ENCODE measurements around the gene KCTD17.

Gene KCTD17

GRCh38 chr22:37014835-37015586 is 36.5 kb upstream of the KCTD17 start:
- Histone ChIP-seq H3K9ac (ENCODE audit: low read length) (no peak overlapping the region), H3K4me2 (ENCODE audit: low read length) (no peak overlapping the region)

DNA sequence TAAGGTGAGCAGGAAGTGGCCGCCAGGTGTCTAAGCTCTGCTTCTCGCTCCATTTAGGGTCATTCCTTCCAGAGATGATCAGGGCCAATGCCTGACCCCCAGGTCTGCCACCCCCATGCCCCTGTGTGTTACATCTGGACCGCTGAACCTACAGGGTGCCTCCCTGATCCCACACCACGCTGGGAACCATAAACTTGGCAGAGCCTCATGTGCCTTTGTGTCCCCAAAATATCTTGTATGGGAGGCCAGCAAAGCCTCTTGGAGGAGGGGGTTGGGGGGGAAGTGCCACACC is 36.0 kb upstream of the KCTD17 start:
- no peaks in the 10 kb centered on the region for H3K4me1 ChIP-seq (ENCODE audit: insufficient read depth, low read length, severe bottlenecking)
- H3K27me3 ChIP-seq (ENCODE audit: insufficient read depth, low read length) = no peaks in the 10 kb centered on the region
- no peak overlapping the region for H3K27ac ChIP-seq (ENCODE audit: low read depth, low read length, poor library complexity, severe bottlenecking)
- TF ChIP-seq EZH2 (IDR thresholded peaks at IDR 0.05; ENCODE audit: borderline replicate concordance, low read length) (no peak), CTCF (IDR thresholded peaks at IDR 0.05; ENCODE audit: low read length) (no peak)
- H3K4me3 ChIP-seq (ENCODE audit: low read depth, low read length, poor library complexity, severe bottlenecking) = no peak overlapping the region
- no peaks in the 10 kb centered on the region for H3K9me2 ChIP-seq (ENCODE audit: low read depth, low read length)
- no peaks in the 10 kb centered on the region for H4K20me1 ChIP-seq (ENCODE audit: insufficient read depth, low read length)
- H3K9me3 ChIP-seq (ENCODE audit: low read length) = no peaks in the 10 kb centered on the region
- H3K79me2 ChIP-seq (ENCODE audit: insufficient read depth, low read length) = no peaks in the 10 kb centered on the region
- no peak overlapping the region for H3K9ac ChIP-seq (ENCODE audit: low read length)
- no peak overlapping the region for H3K4me2 ChIP-seq (ENCODE audit: low read length)
- H3F3A ChIP-seq (ENCODE audit: insufficient read depth, low read length) = no peaks in the 10 kb centered on the region
- H2AFZ ChIP-seq (ENCODE audit: low read length) = no peak overlapping the region
- no peaks in the 10 kb centered on the region for H3K36me3 ChIP-seq (ENCODE audit: insufficient read depth, low read length)

More at GRCh38 chr22:37014835-37015586, 36.5 kb upstream of the KCTD17 start:
- Histone ChIP-seq H3K27ac (ENCODE audit: low read depth, low read length, poor library complexity, severe bottlenecking) (no peak overlapping the region), H3K4me1 (ENCODE audit: insufficient read depth, low read length, severe bottlenecking) (no peaks in the 10 kb centered on the region), H2AFZ (ENCODE audit: low read length) (no peak overlapping the region), H3K9me2 (ENCODE audit: low read depth, low read length) (no peaks in the 10 kb centered on the region), H4K20me1 (ENCODE audit: insufficient read depth, low read length) (no peaks in the 10 kb centered on the region), H3K36me3 (ENCODE audit: insufficient read depth, low read length) (no peaks in the 10 kb centered on the region), H3K9me3 (ENCODE audit: low read length) (no peaks in the 10 kb centered on the region), H3K79me2 (ENCODE audit: insufficient read depth, low read length) (no peaks in the 10 kb centered on the region), H3K4me3 (ENCODE audit: low read depth, low read length, poor library complexity, severe bottlenecking) (no peak overlapping the region), H3F3A (ENCODE audit: insufficient read depth, low read length) (no peaks in the 10 kb centered on the region), H3K27me3 (ENCODE audit: insufficient read depth, low read length) (no peaks in the 10 kb centered on the region)
- TF ChIP-seq EZH2 (IDR thresholded peaks at IDR 0.05; ENCODE audit: borderline replicate concordance, low read length) = no peak
- no peak for TF ChIP-seq CTCF (IDR thresholded peaks at IDR 0.05; ENCODE audit: low read length)

DNA sequence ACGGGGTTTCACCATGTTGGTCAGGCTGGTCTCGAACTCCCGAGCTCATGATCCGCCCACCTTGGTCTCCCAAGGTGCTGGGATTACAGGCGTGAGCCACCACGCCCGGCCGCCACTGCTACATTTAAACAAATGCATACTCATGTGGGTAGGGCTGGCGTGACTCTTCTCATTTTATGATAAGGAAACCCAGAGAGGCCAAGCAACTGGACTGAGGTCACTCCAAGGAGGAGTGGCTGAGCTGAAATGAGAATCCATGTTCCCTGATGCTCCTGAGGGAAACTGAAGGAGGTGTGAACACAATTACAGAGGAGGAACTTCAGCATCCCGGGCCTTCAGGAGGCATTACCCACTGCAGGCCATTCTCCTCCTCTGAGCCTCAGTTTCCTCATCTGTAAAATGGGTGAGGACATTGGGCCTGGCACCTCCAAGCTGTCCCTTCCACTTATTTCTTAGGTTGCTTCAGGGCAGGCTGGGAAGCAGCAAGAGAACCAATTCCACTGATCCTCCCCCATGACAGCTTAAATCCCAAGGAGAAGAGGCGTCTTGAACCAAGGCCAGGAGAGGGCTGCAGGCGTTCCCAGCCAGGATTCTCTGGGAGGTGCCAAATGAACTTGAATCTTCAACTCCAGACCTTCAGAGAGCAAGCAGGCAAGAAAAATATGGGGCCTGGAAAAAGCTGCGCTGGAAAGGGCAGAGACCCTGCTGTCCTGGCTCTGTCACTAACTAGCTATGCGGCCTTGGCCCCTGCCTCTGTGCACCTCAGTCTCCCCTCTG is 35.2 kb upstream of the KCTD17 start:
- Histone ChIP-seq H3K4me2 (ENCODE audit: low read length) (no peak overlapping the region), H4K20me1 (ENCODE audit: insufficient read depth, low read length) (no peaks in the 10 kb centered on the region), H3F3A (ENCODE audit: insufficient read depth, low read length) (no peaks in the 10 kb centered on the region), H3K27me3 (ENCODE audit: insufficient read depth, low read length) (no peaks in the 10 kb centered on the region), H3K9ac (ENCODE audit: low read length) (no peak overlapping the region), H3K79me2 (ENCODE audit: insufficient read depth, low read length) (no peaks in the 10 kb centered on the region), H3K9me3 (ENCODE audit: low read length) (no peaks in the 10 kb centered on the region), H3K27ac (ENCODE audit: low read depth, low read length, poor library complexity, severe bottlenecking) (no peak overlapping the region), H3K4me3 (ENCODE audit: low read depth, low read length, poor library complexity, severe bottlenecking) (no peak overlapping the region), H3K9me2 (ENCODE audit: low read depth, low read length) (no peaks in the 10 kb centered on the region), H3K36me3 (ENCODE audit: insufficient read depth, low read length) (no peaks in the 10 kb centered on the region), H3K4me1 (ENCODE audit: insufficient read depth, low read length, severe bottlenecking) (no peaks in the 10 kb centered on the region), H2AFZ (ENCODE audit: low read length) (no peak overlapping the region)
- no peak for TF ChIP-seq EZH2 (IDR thresholded peaks at IDR 0.05; ENCODE audit: borderline replicate concordance, low read length)
- no peak for TF ChIP-seq CTCF (IDR thresholded peaks at IDR 0.05; ENCODE audit: low read length)
